ENCODE measurements around the gene TWIST1.

GRCh38 chr7:19099194-19099593 is 18.2 kb downstream of the TWIST1 start:
- no peak for TF ChIP-seq HDGF (IDR thresholded peaks at IDR 0.05; ENCODE audit: borderline replicate concordance)
- TF ChIP-seq SP1 (IDR thresholded peaks at IDR 0.05): no peak
- no peak for TF ChIP-seq CTBP1 (IDR thresholded peaks at IDR 0.05; ENCODE audit: borderline replicate concordance)
- no peak for TF ChIP-seq ZNF384 (IDR thresholded peaks at IDR 0.05)
- TF ChIP-seq LEF1 (IDR thresholded peaks at IDR 0.05; ENCODE audit: borderline replicate concordance): no peak

All from HEK293T (cell line).